GM23338 (cell line): ENCODE results near the gene MICAL3. TPM values are rescaled to one million over a fixed set of nuclear protein-coding genes. Genes with fewer than 3 reads are reported as not detected.

Experiments
- ATAC-seq: fragments of 200-7000 bp; cut with Tn5 transposase; 3 replicates; pipeline ENCODE4 v1.9.1; 2020
- DNase-seq: peaks from one replicate; pipeline ENCODE4 v3.0.0-alpha.2; 2015; ENCODE audit warnings: low spot score
- H2AFZ ChIP-seq: fragments of 200-600 bp; sonication (generic); 2 replicates; pipeline ENCODE4 v1.8.0; 2016; ENCODE audit warnings: antibody characterized with exemption, mild to moderate bottlenecking, moderate library complexity
- H3F3A ChIP-seq: fragments of 200-600 bp; sonication (generic); replicated peaks from 2 replicates; pipeline ENCODE4 v1.8.0; 2017; ENCODE audit warnings: antibody characterized with exemption, mixed run types, low read depth
- H3K27ac ChIP-seq: fragments of 200-600 bp; sonication (generic); 2 replicates; pipeline ENCODE4 v1.6.1; 2016; ENCODE audit warnings: low read depth
- H3K27me3 ChIP-seq: fragments of 200-600 bp; sonication (generic); 2 replicates; pipeline ENCODE4 v1.8.0; 2016; ENCODE audit warnings: mild to moderate bottlenecking, mixed run types, moderate library complexity; ENCODE audit not compliant: insufficient read depth
- H3K36me3 ChIP-seq: fragments of 200-600 bp; sonication (generic); 2 replicates; pipeline ENCODE4 v1.8.0; 2016; ENCODE audit warnings: mild to moderate bottlenecking; ENCODE audit not compliant: insufficient read depth
- H3K4me1 ChIP-seq: fragments of 200-600 bp; sonication (generic); 2 replicates; pipeline ENCODE4 v1.8.0; 2016; ENCODE audit warnings: mild to moderate bottlenecking, moderate library complexity; ENCODE audit not compliant: insufficient read depth
- H3K4me2 ChIP-seq: fragments of 200-600 bp; sonication (generic); 2 replicates; pipeline ENCODE4 v1.7.1; 2017; ENCODE audit warnings: mixed run types
- H3K4me3 ChIP-seq: fragments of 200-600 bp; sonication (generic); 2 replicates; pipeline ENCODE4 v1.6.1; 2016; ENCODE audit warnings: mixed run types
- H3K79me2 ChIP-seq: fragments of 200-600 bp; sonication (generic); replicated peaks from 2 replicates; pipeline ENCODE4 v1.8.0; 2017; ENCODE audit warnings: mild to moderate bottlenecking; ENCODE audit not compliant: insufficient read depth
- H3K9me2 ChIP-seq: fragments of 200-600 bp; sonication (generic); 2 replicates; pipeline ENCODE4 v1.8.0; 2017; ENCODE audit not compliant: insufficient read depth
- H4K20me1 ChIP-seq: fragments of 200-600 bp; sonication (generic); replicated peaks from 2 replicates; pipeline ENCODE4 v1.8.0; 2017; ENCODE audit warnings: mild to moderate bottlenecking; ENCODE audit not compliant: insufficient read depth
- H3K27ac Mint-ChIP-seq: 2 replicates; pipeline ENCODE4 v1.8.0; 2020; ENCODE audit warnings: inconsistent platforms, mild to moderate bottlenecking, moderate library complexity, mixed read lengths
- H3K27me3 Mint-ChIP-seq: 3 replicates; pipeline ENCODE4 v1.8.0; 2022; ENCODE audit warnings: low read depth, mild to moderate bottlenecking, moderate library complexity, mixed read lengths, inconsistent platforms; ENCODE audit not compliant: insufficient read depth, poor library complexity
- H3K36me3 Mint-ChIP-seq: 3 replicates; pipeline ENCODE4 v1.8.0; 2021; ENCODE audit warnings: low read depth, mild to moderate bottlenecking, inconsistent platforms, moderate library complexity, mixed read lengths
- H3K4me1 Mint-ChIP-seq: 3 replicates; pipeline ENCODE4 v1.8.0; 2020; ENCODE audit warnings: mild to moderate bottlenecking, inconsistent platforms, mixed read lengths
- H3K4me3 Mint-ChIP-seq: 3 replicates; pipeline ENCODE4 v1.8.0; 2021; ENCODE audit warnings: moderate library complexity, mild to moderate bottlenecking, inconsistent platforms, mixed read lengths
- H3K9me3 Mint-ChIP-seq: 3 replicates; pipeline ENCODE4 v1.8.0; 2020; ENCODE audit warnings: moderate library complexity, mild to moderate bottlenecking, inconsistent platforms, mixed read lengths
- CREB1 ChIP-seq: fragments of 250-450 bp; sonication (Bioruptor Pico); IDR thresholded peaks from 2 replicates; pipeline ENCODE4 v1.5.0; 2020; ENCODE audit warnings: low read depth, mild to moderate bottlenecking, moderate library complexity
- CTCF ChIP-seq, 2 experiments: fragments of 200-600 bp in 1 of 2; sonication (generic) in 1 of 2; conservative IDR thresholded peaks; 2 replicates each; pipeline versions ENCODE4 v1.5.1 to v1.6.1; 2016 to 2017; ENCODE audit warnings: antibody characterized with exemption in 2 of 2, low read depth in 2 of 2, mild to moderate bottlenecking in 2 of 2, moderate library complexity in 1 of 2
- EZH2 ChIP-seq: fragments of 200-600 bp; sonication (generic); IDR thresholded peaks from one replicate; pipeline ENCODE4 v1.8.0; 2017; ENCODE audit warnings: antibody characterized with exemption, mild to moderate bottlenecking, low read depth; ENCODE audit not compliant: unreplicated experiment
- EZH2phosphoT487 ChIP-seq: fragments of 200-600 bp; sonication (generic); IDR thresholded peaks from one replicate; pipeline ENCODE4 v1.8.1; 2018; ENCODE audit warnings: antibody characterized with exemption; ENCODE audit not compliant: unreplicated experiment
- JUNB ChIP-seq: IDR thresholded peaks from one replicate; pipeline ENCODE4 v1.6.1; 2016; ENCODE audit warnings: antibody characterized with exemption; ENCODE audit not compliant: unreplicated experiment
- NANOG ChIP-seq: IDR thresholded peaks from 2 replicates; pipeline ENCODE4 v1.6.1; 2016; ENCODE audit warnings: antibody characterized with exemption, borderline replicate concordance
- POLR2AphosphoS5 ChIP-seq: IDR thresholded peaks from 2 replicates; pipeline ENCODE4 v1.6.1; 2016; ENCODE audit warnings: antibody characterized with exemption, low read depth
- REST ChIP-seq: IDR thresholded peaks from one replicate; pipeline ENCODE4 v1.6.1; 2018; ENCODE audit warnings: antibody characterized with exemption; ENCODE audit not compliant: unreplicated experiment
- STAT1 ChIP-seq: IDR thresholded peaks from one replicate; pipeline ENCODE4 v1.6.1; 2016; ENCODE audit warnings: antibody characterized with exemption; ENCODE audit not compliant: unreplicated experiment
- ZNF114 ChIP-seq: fragments of 250-450 bp; sonication (Bioruptor Pico); IDR thresholded peaks from 2 replicates; pipeline ENCODE4 v1.5.0; 2020; ENCODE audit warnings: mild to moderate bottlenecking, moderate library complexity
- ZNF331 ChIP-seq: fragments of 250-450 bp; sonication (Bioruptor Pico); IDR thresholded peaks from 2 replicates; pipeline ENCODE4 v1.5.0; 2020; ENCODE audit warnings: low read depth, mild to moderate bottlenecking, moderate library complexity
- ZNF462 ChIP-seq: fragments of 250-450 bp; sonication (Bioruptor Pico); IDR thresholded peaks from 2 replicates; pipeline ENCODE4 v1.5.0; 2020; ENCODE audit warnings: mild to moderate bottlenecking, moderate library complexity
- polyA plus RNA-seq: library from polyadenylated mRNA; unstranded; fragments of >200 nt; fragmentation: Nextera tagmentation; extraction: Ambion mirVana; gene quantifications from 2 replicates; pipeline ENCODE4 v1.2.1, GENCODE V29; 2016
- total RNA-seq: library from RNA; depleted of rRNA; stranded (reverse); fragments of >200 nt; shearing (Covaris generic); gene quantifications from 2 replicates; pipeline ENCODE4 v1.2.3, GENCODE V29; 2014
- TF ChIP-seq, protein P1 (sequence below): IDR thresholded peaks from 2 replicates; pipeline ENCODE4 v1.6.1; 2016; ENCODE audit warnings: antibody characterized with exemption

The MICAL3 gene
- total and polyA plus RNA-seq, 2 experiments from 2014 or later = 10.1 to 33.9 TPM

DNA sequence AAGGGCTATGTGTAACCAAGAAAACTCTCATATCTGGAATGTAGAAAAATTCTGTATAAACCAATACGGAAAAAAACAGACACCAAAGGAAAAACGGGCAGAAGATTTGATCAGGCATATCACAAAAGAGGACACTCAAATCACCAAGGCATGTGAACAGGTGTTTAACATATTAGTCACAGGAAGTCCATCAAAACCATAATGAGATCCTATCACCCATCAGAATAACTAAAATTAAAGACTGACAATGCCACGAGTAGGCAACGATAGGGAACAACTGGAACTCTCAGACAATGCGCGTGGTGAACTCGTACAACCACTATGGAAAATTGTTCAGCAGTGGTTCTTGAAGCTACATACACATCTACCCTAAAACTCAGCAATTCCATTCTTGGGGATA is 94.5 kb downstream of the MICAL3 start:
- no peaks in the 10 kb centered on the region for H3K36me3 ChIP-seq
- H3F3A ChIP-seq = no peaks in the 10 kb centered on the region
- H3K27ac ChIP-seq = no peak overlapping the region
- H3K27me3 Mint-ChIP-seq = no peaks in the 10 kb centered on the region
- no peak overlapping the region for H3K4me3 Mint-ChIP-seq
- H3K79me2 ChIP-seq = peaks cover 91% of the 10 kb centered on the region
- H3K27ac Mint-ChIP-seq = no peak overlapping the region
- H3K27me3 ChIP-seq = no peaks in the 10 kb centered on the region
- ATAC-seq = no peak
- TF ChIP-seq STAT1 (no peak), POLR2AphosphoS5 (no peak), ZNF462 (CRISPR knock-in tag) (no peak), EZH2 (no peak), EZH2phosphoT487 (no peak), JUNB (no peak), ZNF114 (CRISPR knock-in tag) (no peak), REST (no peak), CTCF (conservative IDR thresholded peaks at IDR 0.05; ENCODE audit: low read depth in 2 of 2) (no peak), CREB1 (CRISPR knock-in tag) (no peak), NANOG (no peak), ZNF331 (CRISPR knock-in tag) (no peak)
- TF ChIP-seq, protein P1, sequence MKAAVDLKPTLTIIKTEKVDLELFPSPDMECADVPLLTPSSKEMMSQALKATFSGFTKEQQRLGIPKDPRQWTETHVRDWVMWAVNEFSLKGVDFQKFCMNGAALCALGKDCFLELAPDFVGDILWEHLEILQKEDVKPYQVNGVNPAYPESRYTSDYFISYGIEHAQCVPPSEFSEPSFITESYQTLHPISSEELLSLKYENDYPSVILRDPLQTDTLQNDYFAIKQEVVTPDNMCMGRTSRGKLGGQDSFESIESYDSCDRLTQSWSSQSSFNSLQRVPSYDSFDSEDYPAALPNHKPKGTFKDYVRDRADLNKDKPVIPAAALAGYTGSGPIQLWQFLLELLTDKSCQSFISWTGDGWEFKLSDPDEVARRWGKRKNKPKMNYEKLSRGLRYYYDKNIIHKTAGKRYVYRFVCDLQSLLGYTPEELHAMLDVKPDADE = no peak
- H3K36me3 Mint-ChIP-seq = no peaks in the 10 kb centered on the region
- H3K9me2 ChIP-seq = no peaks in the 10 kb centered on the region
- H4K20me1 ChIP-seq = peaks cover 19% of the 10 kb centered on the region
- H3K4me2 ChIP-seq = no peak overlapping the region
- no peaks in the 10 kb centered on the region for H3K4me1 ChIP-seq
- H3K4me1 Mint-ChIP-seq = peaks cover 9% of the 10 kb centered on the region; the same call in 1 of the 3 replicates
- DNase-seq = no peak
- no peaks in the 10 kb centered on the region for H3K9me3 Mint-ChIP-seq
- H3K4me3 ChIP-seq = no peak overlapping the region
- H2AFZ ChIP-seq = no peak overlapping the region
